GM12872 (cell line): Measurements from ENCODE around the gene IL19.
A peak's percentile ranks its signal among the peaks of the same experiment; 100 is the strongest.

Experiments
- TF ChIP-seq, protein P1 (sequence below): IDR thresholded peaks from 3 replicates; pipeline ENCODE4 v1.5.1; 2011; ENCODE audit warnings: low read depth, mild to moderate bottlenecking, low read length, moderate library complexity; ENCODE audit not compliant: insufficient read depth

Gene IL19

GRCh38 chr1:206873603-206874188 is 103.1 kb downstream of the IL19 start:
- TF ChIP-seq, protein P1, sequence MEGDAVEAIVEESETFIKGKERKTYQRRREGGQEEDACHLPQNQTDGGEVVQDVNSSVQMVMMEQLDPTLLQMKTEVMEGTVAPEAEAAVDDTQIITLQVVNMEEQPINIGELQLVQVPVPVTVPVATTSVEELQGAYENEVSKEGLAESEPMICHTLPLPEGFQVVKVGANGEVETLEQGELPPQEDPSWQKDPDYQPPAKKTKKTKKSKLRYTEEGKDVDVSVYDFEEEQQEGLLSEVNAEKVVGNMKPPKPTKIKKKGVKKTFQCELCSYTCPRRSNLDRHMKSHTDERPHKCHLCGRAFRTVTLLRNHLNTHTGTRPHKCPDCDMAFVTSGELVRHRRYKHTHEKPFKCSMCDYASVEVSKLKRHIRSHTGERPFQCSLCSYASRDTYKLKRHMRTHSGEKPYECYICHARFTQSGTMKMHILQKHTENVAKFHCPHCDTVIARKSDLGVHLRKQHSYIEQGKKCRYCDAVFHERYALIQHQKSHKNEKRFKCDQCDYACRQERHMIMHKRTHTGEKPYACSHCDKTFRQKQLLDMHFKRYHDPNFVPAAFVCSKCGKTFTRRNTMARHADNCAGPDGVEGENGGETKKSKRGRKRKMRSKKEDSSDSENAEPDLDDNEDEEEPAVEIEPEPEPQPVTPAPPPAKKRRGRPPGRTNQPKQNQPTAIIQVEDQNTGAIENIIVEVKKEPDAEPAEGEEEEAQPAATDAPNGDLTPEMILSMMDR = no peak

- TF ChIP-seq, protein P1 = no peak
Measured at GRCh38 chr1:206875752-206876377, 105.3 kb downstream of the IL19 start.

- TF ChIP-seq, protein P1 = peak; percentile 14; the same call in 1 of the 3 replicates
Measured at GRCh38 chr1:206878456-206878855, 107.9 kb downstream of the IL19 start.

- TF ChIP-seq, protein P1 = no peak
Measured at GRCh38 chr1:206880314-206880713, 109.7 kb downstream of the IL19 start.

DNA sequence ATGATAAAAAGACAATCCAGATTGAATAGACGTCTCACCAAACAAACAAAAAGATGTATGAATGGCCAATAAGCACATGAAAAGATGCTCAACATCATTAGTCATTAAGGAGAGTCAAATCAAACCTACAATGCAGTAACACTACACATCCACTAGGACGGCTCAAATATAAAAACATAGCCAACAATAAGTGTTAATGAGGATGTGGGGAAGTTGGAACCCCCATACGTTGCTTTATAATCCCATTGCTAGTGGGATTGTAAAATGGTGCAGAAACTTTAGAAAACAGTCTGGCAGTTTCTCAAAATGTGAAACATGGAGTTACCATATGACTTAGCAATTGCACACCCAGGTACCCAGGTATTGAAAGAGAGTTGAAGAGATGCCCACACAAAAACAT is 112.0 kb downstream of the IL19 start:
- TF ChIP-seq, protein P1 = peak; percentile 38; the same call in 1 of the 3 replicates

DNA sequence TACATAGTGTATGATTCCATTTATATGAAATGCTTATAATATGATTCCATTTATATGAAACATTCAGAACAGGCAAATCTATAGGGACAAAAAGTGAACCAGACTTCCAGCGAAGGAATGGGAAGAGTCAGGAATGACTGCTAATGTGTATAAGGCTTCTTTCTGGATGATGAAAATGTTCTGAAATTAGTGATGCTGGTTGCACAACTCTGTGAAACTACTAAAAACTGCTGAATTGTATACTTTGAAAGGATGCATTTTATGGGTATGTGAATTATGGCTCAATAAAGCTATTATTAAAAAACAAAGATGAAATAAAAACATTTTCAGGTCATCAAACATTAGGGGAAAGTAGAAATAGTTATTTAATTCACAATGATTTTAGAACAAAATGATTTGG is 112.6 kb downstream of the IL19 start:
- TF ChIP-seq, protein P1 = no peak

- TF ChIP-seq, protein P1 = no peak
Measured at GRCh38 chr1:206883876-206884275, 113.3 kb downstream of the IL19 start.
